SK-N-MC (cell line): Measurements from ENCODE around the gene NMNAT1.
"Not testable (repeated sequence)": the region's sequence is repeated elsewhere in the genome, so short reads cannot be mapped to it uniquely, and the experiment has no call there.

Experiments used
- EZH2 ChIP-seq: fragments of 200-600 bp; sonication (generic); IDR thresholded peaks from one replicate; pipeline ENCODE4 v1.6.1; 2017; ENCODE audit warnings: antibody characterized with exemption
- POLR2AphosphoS5 ChIP-seq: IDR thresholded peaks from 2 replicates; pipeline ENCODE4 v1.6.1; 2012; ENCODE audit warnings: mild to moderate bottlenecking, low read depth, low read length, borderline replicate concordance

- not testable (repeated sequence) for TF ChIP-seq EZH2, POLR2AphosphoS5
Measured at GRCh38 chr1:9917495-9917894, 25.8 kb upstream of the NMNAT1 start.
